Nephron progenitor cell (in vitro differentiated cells): ENCODE results near the gene CNTNAP5.

Experiments used
- DNase-seq: peaks from one replicate; pipeline ENCODE4 v3.0.0; 2021
- H3K27ac Mint-ChIP-seq: 2 replicates; pipeline ENCODE4 v1.8.0; 2021; ENCODE audit warnings: mild to moderate bottlenecking, moderate library complexity, mixed read lengths
- H3K27me3 Mint-ChIP-seq: 2 replicates; pipeline ENCODE4 v1.8.0; 2021; ENCODE audit warnings: mild to moderate bottlenecking, low read depth, mixed read lengths; ENCODE audit not compliant: poor library complexity
- H3K36me3 Mint-ChIP-seq: 2 replicates; pipeline ENCODE4 v1.8.0; 2021; ENCODE audit warnings: low read depth, mixed read lengths
- H3K4me1 Mint-ChIP-seq: 2 replicates; pipeline ENCODE4 v1.8.0; 2021; ENCODE audit warnings: mixed read lengths
- H3K4me3 Mint-ChIP-seq: 2 replicates; pipeline ENCODE4 v1.8.0; 2021; ENCODE audit warnings: mild to moderate bottlenecking, moderate library complexity, mixed read lengths
- H3K9me3 Mint-ChIP-seq: 2 replicates; pipeline ENCODE4 v1.8.0; 2021; ENCODE audit warnings: mild to moderate bottlenecking, moderate library complexity, mixed read lengths
- CTCF ChIP-seq: fragments of 200-600 bp; sonication (generic); IDR thresholded peaks from 2 replicates; pipeline ENCODE4 v1.5.0; 2021; ENCODE audit warnings: antibody characterized with exemption

The CNTNAP5 gene

GRCh38 chr2:124171472-124172063 is 146.5 kb downstream of the CNTNAP5 start:
- Mint-ChIP-seq H3K36me3 (no peaks in the 10 kb centered on the region), H3K9me3 (peaks cover 3% of the 10 kb centered on the region), H3K27me3 (peaks cover 4% of the 10 kb centered on the region), H3K27ac (no peak overlapping the region), H3K4me3 (no peak overlapping the region), H3K4me1 (peaks cover 8% of the 10 kb centered on the region)
- no peak for DNase-seq
- no peak for TF ChIP-seq CTCF

GRCh38 chr2:124178719-124179118 is 153.6 kb downstream of the CNTNAP5 start:
- H3K9me3 Mint-ChIP-seq = peaks cover under 1% of the 10 kb centered on the region
- no peak for TF ChIP-seq CTCF
- H3K27me3 Mint-ChIP-seq = peaks cover 4% of the 10 kb centered on the region
- H3K36me3 Mint-ChIP-seq = no peaks in the 10 kb centered on the region
- no peak overlapping the region for H3K4me3 Mint-ChIP-seq
- no peak for DNase-seq
- no peak overlapping the region for H3K27ac Mint-ChIP-seq
- H3K4me1 Mint-ChIP-seq = peaks cover 9% of the 10 kb centered on the region

- Mint-ChIP-seq H3K4me3 (no peak overlapping the region), H3K27ac (no peak overlapping the region)
Observed at GRCh38 chr2:124180635-124181034, 155.5 kb downstream of the CNTNAP5 start.

GRCh38 chr2:124186801-124187200 is 161.7 kb downstream of the CNTNAP5 start:
- Mint-ChIP-seq H3K9me3 (no peaks in the 10 kb centered on the region), H3K27me3 (peaks cover 7% of the 10 kb centered on the region), H3K4me3 (no peak overlapping the region), H3K36me3 (no peaks in the 10 kb centered on the region), H3K27ac (no peak overlapping the region), H3K4me1 (no peaks in the 10 kb centered on the region)
- DNase-seq = no peak
- TF ChIP-seq CTCF = no peak

More at GRCh38 chr2:124180635-124181034, 155.5 kb downstream of the CNTNAP5 start:
- DNase-seq = no peak
- no peaks in the 10 kb centered on the region for H3K9me3 Mint-ChIP-seq
- peaks cover 9% of the 10 kb centered on the region for H3K4me1 Mint-ChIP-seq
- H3K27me3 Mint-ChIP-seq = peaks cover 8% of the 10 kb centered on the region
- TF ChIP-seq CTCF = no peak
- no peaks in the 10 kb centered on the region for H3K36me3 Mint-ChIP-seq

- TF ChIP-seq CTCF = no peak
- no peaks in the 10 kb centered on the region for H3K4me1 Mint-ChIP-seq
- H3K4me3 Mint-ChIP-seq = no peak overlapping the region
- H3K27ac Mint-ChIP-seq = no peak overlapping the region
- no peaks in the 10 kb centered on the region for H3K9me3 Mint-ChIP-seq
- no peaks in the 10 kb centered on the region for H3K36me3 Mint-ChIP-seq
- no peak for DNase-seq
- H3K27me3 Mint-ChIP-seq = peaks cover 7% of the 10 kb centered on the region
Observed at GRCh38 chr2:124187948-124188347, 162.9 kb downstream of the CNTNAP5 start.

- Mint-ChIP-seq H3K4me1 (no peaks in the 10 kb centered on the region), H3K27me3 (peaks cover 4% of the 10 kb centered on the region), H3K9me3 (no peaks in the 10 kb centered on the region), H3K4me3 (no peak overlapping the region), H3K27ac (no peak overlapping the region), H3K36me3 (no peaks in the 10 kb centered on the region)
- no peak for TF ChIP-seq CTCF
- DNase-seq = no peak
Observed at GRCh38 chr2:124193706-124194105, 168.6 kb downstream of the CNTNAP5 start.
